HG02943 (cell line): ENCODE data around the gene SP6.

Experiments used
- ATAC-seq: cut with Tn5 transposase; IDR thresholded peaks from one replicate; pipeline ENCODE4 v1.9.1; 2021; ENCODE audit warnings: mild to moderate bottlenecking, low read depth, moderate library complexity; ENCODE audit not compliant: unreplicated experiment

The SP6 gene

DNA sequence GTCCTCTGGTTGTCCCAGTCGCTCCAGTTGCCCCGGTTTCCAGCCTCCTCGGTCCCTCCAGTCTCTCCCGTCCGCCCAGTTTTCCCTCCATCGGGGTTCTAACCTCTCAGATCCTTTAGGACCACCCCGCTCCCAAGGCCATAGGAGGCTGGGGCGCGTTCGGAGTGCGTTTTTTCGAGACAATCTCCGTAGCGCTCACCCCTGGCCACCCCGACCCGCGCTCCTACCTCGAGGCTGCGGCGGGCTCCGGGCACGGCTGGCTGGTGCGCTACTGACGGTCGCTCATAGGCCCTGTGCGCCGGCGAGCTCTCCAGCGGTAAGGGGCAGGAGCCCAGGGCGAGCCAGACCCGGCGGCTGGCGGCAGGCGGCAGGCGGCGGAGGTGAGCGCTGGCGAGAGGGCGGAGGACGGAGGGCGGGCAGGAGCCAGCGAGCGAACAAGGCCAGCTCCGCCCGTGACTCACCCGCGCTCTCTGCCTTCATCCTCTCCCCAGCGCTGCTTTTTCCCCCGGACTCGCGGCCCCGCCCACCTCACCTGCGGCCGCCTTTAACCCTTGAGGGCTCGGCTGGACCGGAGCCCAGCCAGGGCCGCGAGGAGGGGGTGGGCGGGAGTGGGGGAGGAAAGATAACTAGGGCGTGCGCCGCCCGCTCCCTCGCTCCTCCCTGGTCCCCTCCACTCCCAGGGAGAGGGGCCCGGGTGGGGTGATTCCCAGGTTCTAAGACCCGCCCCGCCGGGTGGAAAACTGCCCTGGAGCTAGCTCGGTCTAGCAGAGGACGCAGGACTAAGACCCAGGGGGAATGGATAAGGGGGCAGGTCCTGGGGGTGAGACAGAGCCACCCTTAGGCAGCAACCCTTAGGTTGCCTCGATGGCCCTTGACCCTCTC lies at the start of gene SP6:
Gene SP6, minus strand, starts transcription at position 472 of the 882 bp plus-strand sequence. CDS start 2,734 bp downstream, outside the sequence.
- no peak for ATAC-seq

- ATAC-seq = no peak
These were observed 48.7 kb upstream of the SP6 start for GRCh38 chr17:47899643-47900042.

GRCh38 chr17:47898241-47898640 lies 47.3 kb upstream of the SP6 start:
- no peak for ATAC-seq

DNA sequence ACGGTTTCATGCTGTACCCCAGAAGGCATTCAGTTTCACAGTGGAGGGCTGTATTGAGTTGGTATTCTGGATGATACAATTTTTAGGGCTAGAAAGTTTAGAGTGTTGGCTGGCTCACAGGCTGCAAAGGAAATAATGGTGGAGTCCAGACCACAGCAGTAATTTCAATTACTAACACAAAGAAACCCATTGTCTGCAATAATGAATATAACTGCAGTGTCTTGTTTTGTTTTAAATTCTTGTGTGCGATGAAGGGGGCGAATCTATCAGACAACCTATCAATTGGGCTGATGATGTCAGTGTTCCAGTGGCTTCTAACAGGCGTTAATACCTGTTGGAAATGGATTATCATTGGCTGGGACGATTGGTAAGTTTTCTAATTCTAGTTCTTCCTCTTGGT lies 46.6 kb upstream of the SP6 start:
- ATAC-seq = no peak

GRCh38 chr17:47896672-47897490 lies 45.9 kb upstream of the SP6 start:
- ATAC-seq = no peak

DNA sequence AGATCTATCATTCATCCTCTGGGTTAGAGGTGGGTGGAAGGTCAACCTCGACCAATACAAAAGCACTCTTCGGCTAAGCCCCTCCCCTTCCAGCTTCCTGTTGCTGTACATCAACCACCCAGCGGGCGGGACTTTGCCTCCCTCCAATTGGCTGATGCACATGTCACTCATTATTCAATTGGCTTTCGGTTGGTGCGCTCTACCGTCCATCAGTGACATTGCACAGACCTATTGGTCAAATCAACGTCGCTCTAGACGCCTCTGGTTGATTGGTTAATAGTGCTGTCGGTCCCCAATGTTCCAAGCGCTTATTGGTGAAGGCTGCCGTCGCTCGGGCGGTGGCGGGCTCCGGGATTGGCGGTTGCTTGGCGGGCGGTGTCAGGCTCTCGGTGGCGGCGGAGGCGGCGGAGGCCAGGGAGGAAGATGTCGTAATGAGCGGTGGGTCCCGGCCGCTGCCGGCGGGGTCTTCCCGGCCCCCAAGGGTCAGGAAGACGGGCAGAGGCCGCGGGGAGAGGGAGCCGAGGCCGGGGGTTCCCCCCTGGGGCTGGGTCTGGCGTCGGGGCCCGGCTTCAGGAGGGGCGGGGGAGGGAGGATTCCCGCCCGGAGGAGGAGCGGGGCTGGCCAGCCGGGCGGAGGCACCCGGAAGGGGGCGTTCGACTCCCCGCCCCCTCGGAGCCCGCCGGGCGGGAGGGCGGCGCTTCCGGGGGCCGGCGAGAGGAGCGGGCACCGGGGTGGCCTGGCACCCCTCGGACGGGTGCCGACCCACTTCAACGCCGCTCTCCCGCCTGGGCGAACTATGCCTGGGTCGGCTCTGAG lies 45.1 kb upstream of the SP6 start, which contains the start of gene SP2:
Gene SP2, plus strand, starts transcription at position 381 of the 816 bp plus-strand sequence. Its CDS starts 51 bp downstream, at position 432.
- ATAC-seq = peak; percentile 91

- ATAC-seq = no peak
These were observed 44.4 kb upstream of the SP6 start for GRCh38 chr17:47895347-47895855.

DNA sequence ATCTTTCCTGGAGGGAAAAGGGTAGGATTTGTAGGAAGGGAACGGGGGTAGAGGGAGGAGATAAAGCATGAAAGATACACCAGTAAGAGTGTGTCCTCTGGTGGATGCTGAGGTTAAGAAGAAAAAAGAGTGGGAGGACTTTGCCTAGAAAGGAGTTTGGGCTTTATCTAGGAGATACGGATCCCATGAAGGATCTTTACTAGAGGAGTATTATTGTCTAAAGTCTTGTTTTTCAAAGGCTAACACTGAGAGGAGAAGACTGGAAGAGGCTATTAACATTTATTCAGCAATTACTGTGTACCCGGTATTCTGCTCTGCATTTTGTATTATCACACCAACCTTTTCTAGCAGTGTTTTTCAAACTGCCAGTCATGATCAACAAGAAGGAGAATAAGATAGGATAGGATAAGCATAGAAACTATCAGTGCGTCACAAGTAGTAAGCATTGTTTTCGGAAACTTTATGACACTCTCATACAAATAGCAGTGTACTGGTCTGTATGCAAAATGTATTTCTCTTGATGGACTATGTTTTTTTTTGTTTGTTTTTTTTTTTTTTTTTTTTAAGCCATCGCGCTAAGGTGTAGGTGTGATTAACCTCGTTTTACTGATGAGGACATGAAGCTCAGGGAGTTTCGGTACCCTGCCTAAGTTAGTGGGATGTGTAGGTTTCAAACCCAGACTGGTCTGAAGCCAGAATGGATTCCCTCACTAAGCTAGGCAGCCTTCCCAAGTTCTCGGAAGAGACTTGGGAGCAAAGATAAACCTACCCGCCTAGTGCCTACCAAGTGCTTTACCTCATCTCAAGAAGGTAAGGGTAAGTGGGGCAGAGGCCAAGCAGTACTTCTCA lies 43.8 kb upstream of the SP6 start:
- ATAC-seq = no peak

DNA sequence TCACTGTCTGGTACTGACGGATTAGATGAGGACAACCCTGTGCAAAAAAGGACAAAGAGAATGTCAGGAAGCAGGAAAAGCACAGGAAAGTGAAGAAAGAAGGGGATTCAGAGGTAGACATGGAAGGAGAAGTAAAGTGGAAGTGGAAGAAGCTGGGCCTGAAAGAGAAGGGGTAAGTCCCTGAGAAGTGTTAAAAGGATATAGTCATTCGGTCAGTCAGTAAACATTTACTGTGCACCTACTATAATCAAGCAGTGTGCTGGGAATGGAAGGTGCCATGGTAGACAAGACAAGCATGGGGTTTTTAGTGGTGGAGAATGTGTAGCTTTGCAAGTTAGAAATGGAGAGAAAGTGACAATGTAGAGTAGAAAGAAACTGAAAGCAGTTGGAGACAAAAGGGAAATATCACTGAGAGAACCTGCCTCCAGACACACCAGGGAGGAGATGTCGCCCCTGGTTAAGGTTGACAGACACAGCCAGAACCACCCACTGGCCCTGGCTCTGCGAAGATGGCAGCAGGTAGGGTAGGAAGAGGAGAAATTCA lies 40.7 kb upstream of the SP6 start:
- ATAC-seq = no peak

DNA sequence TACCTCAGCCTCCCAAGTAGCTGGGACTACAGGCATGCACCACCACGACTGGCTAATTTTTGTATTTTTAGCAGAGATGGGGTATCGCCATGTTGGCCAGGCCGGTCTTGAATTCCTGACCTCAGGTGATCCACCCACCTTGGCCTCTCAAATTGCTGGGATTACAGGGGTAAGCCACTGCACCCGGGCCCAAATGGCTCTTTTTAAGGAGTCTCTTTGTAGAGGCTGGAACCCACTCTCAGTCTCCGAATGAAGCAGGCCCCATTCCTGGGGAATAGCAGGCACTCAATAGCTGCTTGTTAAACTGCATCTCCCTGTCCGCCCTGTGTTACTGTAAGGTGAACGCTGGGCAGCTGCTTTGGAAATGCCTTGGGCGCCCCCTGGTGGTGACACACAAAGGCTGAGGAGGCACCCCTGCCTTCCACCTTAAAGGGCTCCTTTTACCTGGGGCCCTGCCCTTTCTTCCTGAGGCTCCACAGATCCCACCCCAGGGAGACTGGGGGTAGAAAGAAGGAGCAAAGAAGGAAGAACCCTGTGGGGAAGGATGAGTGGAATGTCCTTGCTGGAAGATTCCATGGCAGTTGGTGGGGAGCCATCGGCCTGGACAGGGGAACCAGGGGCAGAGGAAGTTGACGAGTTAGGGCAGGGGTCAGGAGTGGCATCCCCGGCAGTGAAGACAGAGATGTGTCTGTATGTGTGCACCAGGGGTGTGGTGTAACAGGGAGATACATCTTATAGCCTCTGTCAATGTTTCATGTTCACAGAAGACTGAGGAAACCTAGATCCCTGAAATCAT lies 39.0 kb upstream of the SP6 start:
- no peak for ATAC-seq

DNA sequence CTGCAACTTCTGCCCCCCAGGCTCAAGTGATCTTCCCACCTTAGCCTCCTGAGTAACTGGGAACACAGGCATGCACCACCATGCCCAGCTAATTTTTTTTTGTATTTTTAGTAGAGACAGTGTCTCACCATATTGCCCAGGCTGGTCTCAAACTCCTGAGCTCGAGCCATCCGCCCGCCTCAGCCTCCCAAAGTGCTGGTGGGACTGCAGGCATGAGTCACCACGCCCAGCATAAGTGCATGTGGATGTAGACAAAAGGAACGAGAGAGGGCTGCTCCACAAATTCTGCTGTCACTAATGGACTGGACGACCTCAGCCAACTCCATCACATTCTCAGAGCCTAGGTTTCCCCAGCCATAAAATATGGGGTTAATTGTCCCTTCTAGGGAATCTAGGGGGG lies 37.3 kb upstream of the SP6 start:
- no peak for ATAC-seq

DNA sequence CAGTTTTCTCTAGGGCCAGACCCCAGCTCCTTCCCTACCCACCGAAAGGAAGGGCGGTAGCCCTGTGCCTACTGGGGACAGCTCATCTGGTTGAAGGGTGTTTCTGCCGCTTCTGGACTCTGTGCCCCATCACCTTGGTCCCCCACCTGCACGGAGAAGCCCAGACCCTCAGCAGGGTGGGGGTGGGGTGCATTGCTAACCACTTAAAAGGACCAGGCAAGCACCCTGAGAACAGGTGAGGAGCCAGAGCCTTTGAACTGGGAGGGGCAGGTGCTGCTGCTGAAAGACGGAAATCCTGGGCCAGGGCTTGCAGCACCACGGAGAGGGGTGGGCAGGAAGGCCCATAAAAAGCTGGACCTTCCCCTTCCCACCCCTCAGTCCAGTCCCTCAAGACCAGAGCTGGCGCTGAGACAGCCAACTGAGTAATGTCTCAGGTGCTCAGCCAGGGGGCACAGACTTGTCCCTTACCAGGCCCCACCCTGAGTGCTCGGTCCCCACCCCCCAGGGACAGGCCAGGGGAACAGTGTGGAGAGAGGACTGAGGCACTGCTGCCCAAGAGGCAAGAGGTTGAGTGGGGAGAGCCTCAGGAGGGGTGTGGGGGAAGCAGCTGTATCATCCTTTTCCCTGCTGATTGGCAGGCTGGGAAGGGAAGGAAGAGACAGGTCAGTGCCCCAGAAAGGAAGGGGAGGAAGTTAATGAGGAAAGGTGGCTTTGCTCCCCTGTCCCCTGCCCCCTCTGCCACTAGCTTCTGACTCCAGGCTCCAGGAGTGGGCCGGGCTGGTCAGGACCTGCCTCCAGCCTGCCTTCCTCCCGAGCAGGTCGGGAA lies 34.2 kb upstream of the SP6 start:
- no peak for ATAC-seq

DNA sequence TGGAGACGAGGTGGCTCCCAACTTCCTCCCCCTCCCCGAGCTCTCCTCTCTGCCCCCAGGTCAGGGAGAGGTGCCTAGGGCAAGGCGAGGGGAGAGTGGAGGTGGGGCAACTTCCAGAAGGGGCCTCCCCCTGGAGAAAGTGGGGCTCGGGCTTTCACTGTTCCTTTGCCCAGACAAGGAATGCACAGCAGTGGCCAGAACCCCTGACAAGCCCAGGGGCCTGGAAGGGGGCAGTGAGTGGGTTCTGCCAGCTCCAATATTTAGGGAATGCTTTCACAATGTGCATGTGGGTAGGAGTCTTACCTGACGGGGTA lies 33.4 kb upstream of the SP6 start:
- ATAC-seq = no peak

DNA sequence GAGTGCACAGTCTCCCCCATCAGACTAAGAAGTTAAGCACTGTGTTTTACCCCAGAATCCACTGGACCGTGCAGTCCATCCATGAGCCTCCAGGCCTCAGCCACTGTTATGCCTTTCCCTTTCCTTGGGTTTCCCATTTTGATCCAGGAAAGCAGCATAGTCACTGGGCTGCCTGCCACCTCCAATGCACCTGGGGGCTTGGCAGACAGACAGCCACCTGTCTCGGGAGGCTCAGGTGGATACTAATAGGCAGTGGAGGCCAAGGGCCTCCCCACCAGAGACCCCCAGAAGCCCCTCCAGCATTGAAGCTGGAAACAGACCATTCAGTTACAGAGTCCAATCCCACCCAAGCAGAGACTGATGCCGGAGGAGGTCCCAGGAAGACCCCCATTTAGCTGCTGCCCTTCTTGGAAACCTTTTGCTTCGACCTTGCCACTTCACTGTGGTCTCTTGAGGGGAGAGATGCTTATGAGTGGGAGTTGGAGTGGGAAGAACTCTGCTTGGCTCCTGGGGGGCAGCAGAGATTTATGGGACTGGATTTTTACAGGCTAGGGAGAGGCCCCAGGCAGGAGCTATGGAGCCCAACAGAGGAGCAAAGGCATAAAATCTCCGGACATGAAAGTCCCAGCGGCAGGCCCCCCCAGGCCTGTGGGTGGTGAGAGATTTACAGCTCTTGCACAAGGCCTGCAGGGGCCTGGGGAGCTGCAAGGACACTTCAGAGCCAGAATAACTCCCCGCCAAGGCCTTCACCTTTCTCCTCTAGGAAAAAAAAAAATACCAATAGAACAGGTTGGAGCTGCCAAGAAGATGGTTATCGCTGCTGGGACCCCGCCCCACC lies 32.8 kb upstream of the SP6 start:
- ATAC-seq = no peak

DNA sequence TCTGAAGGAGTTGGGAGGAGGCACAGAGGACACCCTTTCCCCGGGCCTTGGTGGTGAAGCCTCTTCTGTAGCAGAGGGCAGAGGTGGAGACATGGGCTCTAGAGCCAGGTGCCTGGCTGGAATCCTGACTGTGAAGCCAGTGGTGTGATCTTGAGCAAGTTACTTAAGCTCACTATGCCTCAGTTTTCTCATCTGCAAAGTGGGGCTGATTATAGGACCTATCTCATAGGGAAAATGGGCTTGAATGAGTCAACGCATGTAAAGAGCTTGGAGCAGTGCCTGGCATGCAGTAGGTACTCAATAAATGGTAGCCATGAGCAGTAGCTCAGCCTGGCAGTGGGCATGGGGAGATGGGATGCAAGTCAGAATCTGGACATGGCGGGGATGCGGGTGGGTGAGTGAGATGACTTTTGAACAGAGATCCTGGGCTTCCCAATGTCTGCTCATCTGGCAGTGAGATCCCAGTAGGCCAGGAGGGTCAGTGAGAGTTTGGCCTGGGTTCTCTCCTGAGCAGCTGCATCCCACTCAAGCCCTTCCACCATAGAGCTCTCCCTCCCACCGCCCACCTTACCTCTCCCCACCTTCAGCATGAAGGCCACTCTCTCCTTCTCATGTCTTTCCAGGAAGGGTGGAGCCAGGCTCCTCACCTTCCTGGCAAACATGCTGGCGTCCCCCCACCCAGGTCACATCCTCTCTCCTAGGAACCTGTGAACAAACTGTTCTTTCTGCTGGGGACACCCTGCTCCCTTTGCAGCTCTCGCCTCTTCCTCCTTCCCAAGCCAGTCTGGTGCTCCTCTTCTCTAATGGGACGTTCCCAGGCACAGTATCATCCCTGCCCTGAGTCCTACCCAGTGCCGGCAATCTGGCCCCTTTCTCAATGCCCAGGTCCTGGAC lies 32.0 kb upstream of the SP6 start:
- ATAC-seq = no peak

DNA sequence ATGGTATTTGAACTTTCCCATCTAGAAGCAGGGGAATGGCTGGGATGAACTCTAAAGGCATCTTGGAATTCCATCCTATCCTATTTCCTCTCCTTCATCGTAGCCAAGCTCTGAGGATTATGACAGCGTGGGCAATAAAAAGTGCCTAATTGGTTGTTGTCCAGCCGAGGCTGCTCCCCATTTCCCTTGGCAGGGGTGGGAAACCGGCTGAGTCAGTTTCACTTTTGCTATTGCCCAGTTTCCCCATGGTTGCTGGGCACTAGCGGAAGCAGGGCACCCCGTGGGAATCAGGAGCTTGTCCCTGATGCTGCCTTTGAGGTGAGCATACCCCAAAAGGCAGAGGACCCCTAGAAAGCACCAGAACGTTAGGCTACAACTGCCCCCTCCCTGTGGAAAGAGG lies 31.3 kb upstream of the SP6 start:
- no peak for ATAC-seq
